Endothelial cell of umbilical vein (primary cell): ENCODE data around the gene C15orf61.

Experiments used
- FOS ChIP-seq: IDR thresholded peaks from 2 replicates; pipeline ENCODE4 v1.6.1; 2011; ENCODE audit warnings: mild to moderate bottlenecking, low read length, moderate library complexity, borderline replicate concordance; ENCODE audit not compliant: insufficient read depth
- POLR2A ChIP-seq: IDR thresholded peaks from 2 replicates; pipeline ENCODE4 v1.6.1; 2012; ENCODE audit warnings: low read depth, mild to moderate bottlenecking, control low read depth, low read length
- POLR2AphosphoS5 ChIP-seq: IDR thresholded peaks from 2 replicates; pipeline ENCODE4 v1.6.1; 2012; ENCODE audit warnings: low read depth, mild to moderate bottlenecking, control low read depth, low read length, moderate library complexity; ENCODE audit not compliant: insufficient read depth
- TF ChIP-seq, protein P1 (sequence below), 2 donors: IDR thresholded peaks; 1 replicate in 1 of 2; 2 replicates in 1 of 2; pipeline ENCODE4 v1.5.1; 2011; ENCODE audit warnings: low read length in 2 of 2, mild to moderate bottlenecking in 2 of 2, moderate library complexity in 2 of 2, control low read depth in 1 of 2, inconsistent platforms in 1 of 2, low read depth in 1 of 2; ENCODE audit not compliant: insufficient read depth in 1 of 2; ENCODE audit errors: extremely low read depth in 1 of 2

DNA sequence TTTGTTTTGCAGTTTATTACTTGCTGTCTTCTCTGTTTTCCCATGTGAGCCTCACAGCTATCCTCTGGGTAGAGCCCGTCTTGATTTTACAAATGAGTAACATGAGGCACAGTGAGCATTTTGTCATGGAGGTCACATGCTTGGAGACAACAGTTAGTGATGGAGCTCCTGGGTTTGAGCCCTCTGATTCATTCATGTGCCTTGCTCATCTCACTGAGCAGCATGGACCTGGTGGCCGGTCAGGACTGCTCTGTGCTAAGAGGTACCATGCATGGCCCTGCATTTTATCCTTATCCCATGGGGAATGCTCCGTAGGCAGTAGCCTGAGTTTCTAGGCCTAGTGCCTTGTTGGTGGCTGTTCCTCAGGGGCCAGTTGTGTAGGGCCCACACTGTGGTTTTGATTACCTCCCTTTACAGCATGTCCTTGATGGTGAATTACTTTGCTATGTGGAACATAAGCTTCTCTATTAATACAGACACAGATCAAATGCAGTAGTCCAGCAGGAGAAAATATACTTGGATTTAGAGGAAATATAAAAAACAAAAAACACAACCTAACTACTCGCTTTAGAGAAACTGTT lies 57.2 kb downstream of the C15orf61 start:
- TF ChIP-seq POLR2AphosphoS5 (no peak), FOS (no peak), POLR2A (no peak)
- TF ChIP-seq, protein P1, sequence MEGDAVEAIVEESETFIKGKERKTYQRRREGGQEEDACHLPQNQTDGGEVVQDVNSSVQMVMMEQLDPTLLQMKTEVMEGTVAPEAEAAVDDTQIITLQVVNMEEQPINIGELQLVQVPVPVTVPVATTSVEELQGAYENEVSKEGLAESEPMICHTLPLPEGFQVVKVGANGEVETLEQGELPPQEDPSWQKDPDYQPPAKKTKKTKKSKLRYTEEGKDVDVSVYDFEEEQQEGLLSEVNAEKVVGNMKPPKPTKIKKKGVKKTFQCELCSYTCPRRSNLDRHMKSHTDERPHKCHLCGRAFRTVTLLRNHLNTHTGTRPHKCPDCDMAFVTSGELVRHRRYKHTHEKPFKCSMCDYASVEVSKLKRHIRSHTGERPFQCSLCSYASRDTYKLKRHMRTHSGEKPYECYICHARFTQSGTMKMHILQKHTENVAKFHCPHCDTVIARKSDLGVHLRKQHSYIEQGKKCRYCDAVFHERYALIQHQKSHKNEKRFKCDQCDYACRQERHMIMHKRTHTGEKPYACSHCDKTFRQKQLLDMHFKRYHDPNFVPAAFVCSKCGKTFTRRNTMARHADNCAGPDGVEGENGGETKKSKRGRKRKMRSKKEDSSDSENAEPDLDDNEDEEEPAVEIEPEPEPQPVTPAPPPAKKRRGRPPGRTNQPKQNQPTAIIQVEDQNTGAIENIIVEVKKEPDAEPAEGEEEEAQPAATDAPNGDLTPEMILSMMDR (IDR thresholded peaks at IDR 0.05; ENCODE audit: extremely low read depth in 1 of 2, insufficient read depth in 1 of 2, low read depth in 1 of 2, low read length in 2 of 2): no peak
